ENCODE data around the gene B4GALT1. TPM values are rescaled to one million over a fixed set of nuclear protein-coding genes. Genes with fewer than 3 reads are reported as not detected.

B4GALT1 gene
- total RNA-seq, 2 experiments from 2014 or later = 41.2 to 41.4 TPM

GRCh38 chr9:33105504-33105903, 61.6 kb downstream of the B4GALT1 start:
- no peak overlapping the region for H3K4me3 Mint-ChIP-seq
- no peak for TF ChIP-seq CTCF (IDR thresholded peaks at IDR 0.05)
- ChIA-PET CTCF (interaction anchor here (1.0 kb wide), 1 partner anchor 10 kb away, joined by 3 read pairs; no protein-coding TSS in a partner anchor), POLR2A (no interaction called here)
- peaks cover 10% of the 10 kb centered on the region for H3K4me1 Mint-ChIP-seq (ENCODE audit: low read depth)
- no peaks in the 10 kb centered on the region for H3K9me3 Mint-ChIP-seq
- H3K27me3 Mint-ChIP-seq = no peaks in the 10 kb centered on the region
- no peak overlapping the region for H3K27ac Mint-ChIP-seq
- intact Hi-C loops (cut with micrococcal nuclease) = no loop called here
- ATAC-seq (no peak), DNase-seq (no peak)
- H3K36me3 Mint-ChIP-seq (ENCODE audit: low read depth) = no peaks in the 10 kb centered on the region

DNA sequence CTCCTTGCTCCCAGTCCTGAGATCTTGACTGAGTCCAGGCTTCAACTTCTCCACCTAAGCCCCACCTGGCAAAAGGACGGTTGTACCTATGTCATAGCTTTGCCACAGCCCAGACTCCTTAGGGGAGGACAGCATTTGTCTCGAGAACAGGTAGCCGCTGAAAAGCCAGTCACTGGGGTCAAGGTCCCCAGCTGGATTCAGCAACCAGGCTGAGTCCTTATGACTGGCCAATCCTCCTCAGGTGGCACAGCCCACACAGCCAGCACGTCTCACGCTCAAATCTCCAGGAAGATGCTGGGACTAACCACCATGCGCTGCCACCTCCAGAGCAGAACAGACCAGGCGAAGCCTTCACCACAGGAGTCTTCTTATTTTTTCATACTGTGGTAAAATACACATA, 62.7 kb downstream of the B4GALT1 start:
- no peaks in the 10 kb centered on the region for H3K27me3 Mint-ChIP-seq
- H3K27ac Mint-ChIP-seq = no peak overlapping the region
- no peak for DNase-seq
- intact Hi-C loops (cut with micrococcal nuclease) = no loop called here
- no peak overlapping the region for H3K4me3 Mint-ChIP-seq
- TF ChIP-seq CTCF (IDR thresholded peaks at IDR 0.05) = no peak
- no peaks in the 10 kb centered on the region for H3K9me3 Mint-ChIP-seq
- no peak for ATAC-seq
- CTCF ChIA-PET = no interaction called here
- POLR2A ChIA-PET = no interaction called here
- no peaks in the 10 kb centered on the region for H3K36me3 Mint-ChIP-seq (ENCODE audit: low read depth)
- H3K4me1 Mint-ChIP-seq (ENCODE audit: low read depth) = peaks cover 4% of the 10 kb centered on the region

DNA sequence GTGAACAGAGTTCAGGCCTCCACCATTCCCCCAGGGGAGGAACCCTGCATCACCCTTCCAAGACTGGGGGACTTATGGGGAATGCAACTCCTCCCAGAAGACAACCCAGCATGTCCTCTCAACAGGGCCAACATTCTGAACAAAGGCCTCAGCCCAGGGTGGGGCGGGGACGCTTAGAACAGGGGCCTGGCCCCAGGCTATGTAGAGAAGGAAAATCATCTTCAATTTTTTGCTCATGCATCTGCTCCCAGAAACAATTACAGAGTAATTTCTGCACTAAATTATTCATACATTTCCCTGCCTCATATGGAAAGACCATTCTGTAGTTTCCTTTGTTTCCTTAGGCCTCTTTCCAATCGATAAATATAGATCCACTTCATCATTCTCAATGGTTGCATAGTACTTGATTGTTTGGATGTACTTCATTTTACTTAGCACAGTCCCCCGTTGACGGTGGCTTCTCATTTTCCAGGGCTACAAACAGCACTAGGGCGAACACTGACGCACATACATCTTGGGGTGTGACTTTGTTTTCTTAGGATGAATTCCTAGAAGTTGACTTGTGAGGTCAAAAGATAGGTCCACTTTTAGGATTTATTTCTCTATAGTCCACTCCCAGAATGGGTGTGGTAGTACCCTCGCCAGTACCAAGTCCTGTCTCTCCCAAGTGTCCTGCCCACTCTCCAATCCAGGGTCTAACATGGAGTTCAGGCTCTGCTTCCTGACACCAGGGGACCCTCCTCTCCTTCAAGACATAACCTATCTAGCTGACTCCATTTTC, 63.4 kb downstream of the B4GALT1 start:
- no peak overlapping the region for H3K27ac Mint-ChIP-seq
- intact Hi-C loops (cut with micrococcal nuclease) = no loop called here
- ChIA-PET CTCF (no interaction called here), POLR2A (no interaction called here)
- H3K4me3 Mint-ChIP-seq = no peak overlapping the region
- H3K36me3 Mint-ChIP-seq (ENCODE audit: low read depth) = no peaks in the 10 kb centered on the region
- no peaks in the 10 kb centered on the region for H3K27me3 Mint-ChIP-seq
- H3K4me1 Mint-ChIP-seq (ENCODE audit: low read depth) = peaks cover 4% of the 10 kb centered on the region
- no peak for TF ChIP-seq CTCF (IDR thresholded peaks at IDR 0.05)
- H3K9me3 Mint-ChIP-seq = no peaks in the 10 kb centered on the region
- DNase-seq (no peak), ATAC-seq (no peak)

DNA sequence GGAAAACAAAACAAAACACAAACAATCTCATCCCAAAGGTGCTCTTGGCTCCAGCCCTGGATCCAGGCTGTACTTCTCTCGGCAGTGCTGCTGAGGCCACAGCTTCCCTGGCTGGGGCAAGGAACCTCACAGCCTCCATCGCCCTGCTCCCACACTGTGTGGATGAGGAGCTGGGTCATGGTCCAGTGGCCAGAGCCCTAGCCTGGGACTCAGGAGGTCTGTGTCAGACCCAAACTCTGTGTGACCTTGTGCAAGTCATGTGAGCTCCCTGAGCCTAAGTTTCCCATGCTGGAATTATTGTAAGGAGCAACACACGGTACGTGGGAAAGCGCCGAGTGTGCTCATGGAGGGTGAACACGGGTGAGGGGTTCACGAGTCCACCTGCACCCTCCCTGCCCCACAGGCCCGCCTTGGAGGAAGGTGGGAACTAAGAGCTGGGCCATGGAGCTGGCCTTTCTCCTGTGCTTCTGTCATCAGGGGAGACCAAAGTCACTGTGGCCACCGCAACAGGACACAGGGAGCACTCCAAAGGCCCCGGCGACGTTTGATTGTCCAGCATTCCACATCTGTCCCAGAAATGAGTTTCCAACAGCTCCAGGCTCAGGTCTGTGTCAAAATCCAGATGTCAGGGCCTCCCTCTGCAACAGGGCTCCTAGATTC, 64.5 kb downstream of the B4GALT1 start:
- TF ChIP-seq CTCF (IDR thresholded peaks at IDR 0.05) = no peak

More for the DNA sequence above, 64.5 kb downstream of the B4GALT1 start:
- no peak overlapping the region for H3K4me3 Mint-ChIP-seq
- no peak overlapping the region for H3K27ac Mint-ChIP-seq
- no peaks in the 10 kb centered on the region for H3K36me3 Mint-ChIP-seq (ENCODE audit: low read depth)
- ChIA-PET POLR2A (no interaction called here), CTCF (interaction anchor here (1.2 kb wide), 1 partner anchor 68 kb away, joined by 3 read pairs; no protein-coding TSS in a partner anchor)
- no peaks in the 10 kb centered on the region for H3K27me3 Mint-ChIP-seq
- peaks cover 2% of the 10 kb centered on the region for H3K4me1 Mint-ChIP-seq (ENCODE audit: low read depth)
- intact Hi-C loops (cut with micrococcal nuclease) = no loop called here
- no peaks in the 10 kb centered on the region for H3K9me3 Mint-ChIP-seq
- DNase-seq = no peak
- no peak for ATAC-seq

All from activated CD8-positive, alpha-beta T cell treated with anti-CD3 and anti-CD28 coated beads for 36 hours (primary cell).